Mucosa of descending colon (tissue), 3 donors: ENCODE measurements around the gene KMT5B. TPM values are rescaled to one million over a fixed set of nuclear protein-coding genes. Genes with fewer than 3 reads are reported as not detected.
A peak's percentile ranks its signal among the peaks of the same experiment; 100 is the strongest.

Experiments used
- ATAC-seq: fragments of 200-7000 bp; cut with Tn5 transposase; one replicate; pipeline ENCODE4 v1.9.1; 2020; ENCODE audit warnings: mild to moderate bottlenecking, moderate library complexity
- DNase-seq, 3 donors: peaks; one replicate each; pipeline ENCODE4 v3.0.0-alpha.2; 2020
- H3K36me3 ChIP-seq: fragments of 200-600 bp; one replicate; pipeline ENCODE4 v1.8.0; 2021; ENCODE audit warnings: low read depth, mild to moderate bottlenecking
- H3K4me1 ChIP-seq: fragments of 200-600 bp; one replicate; pipeline ENCODE4 v1.8.0; 2021; ENCODE audit warnings: low read depth, mild to moderate bottlenecking
- H3K4me3 ChIP-seq: fragments of 200-600 bp; one replicate; pipeline ENCODE4 v1.8.0; 2021; ENCODE audit warnings: mild to moderate bottlenecking
- H3K9me3 ChIP-seq: fragments of 200-600 bp; one replicate; pipeline ENCODE4 v1.8.0; 2021; ENCODE audit warnings: mild to moderate bottlenecking
- intact Hi-C, 2 donors: fragments of 100-400 bp; cut with DNase I in 1 of 2; cut with micrococcal nuclease in 1 of 2; formaldehyde crosslinking; loops; one replicate each; pipeline versions ENCODE4 v1.11.0 to v1.11.1; 2022; cut with DNase I, micrococcal nuclease
- total RNA-seq, 3 donors: library from RNA; stranded (reverse); fragmentation: NEBNext Ultra II Directional in 2 of 3; extraction: Animal tissue kit (Norgen Biotek cat#: 25700) in 2 of 3; gene quantifications; one replicate each; pipeline versions ENCODE4 v1.2.1 to v1.2.4, GENCODE V29; 2021 to 2023
- TF ChIP-seq, protein P1 (sequence below): fragments of 200-600 bp; IDR thresholded peaks from one replicate; pipeline ENCODE4 v1.8.0; 2022; ENCODE audit warnings: antibody characterized with exemption, mild to moderate bottlenecking
- donor health status: DM: no; HTN: no; CAD: no; lungs with moderate emphysema.
- donor health status: DM: no; HTN: no; CAD: no.
- donor health status: DM: no; HTN: yes; CAD: no.

KMT5B gene
- total RNA-seq, 3 donors from 2014 or later = 56.4 to 71.3 (median 65.1) TPM

DNA sequence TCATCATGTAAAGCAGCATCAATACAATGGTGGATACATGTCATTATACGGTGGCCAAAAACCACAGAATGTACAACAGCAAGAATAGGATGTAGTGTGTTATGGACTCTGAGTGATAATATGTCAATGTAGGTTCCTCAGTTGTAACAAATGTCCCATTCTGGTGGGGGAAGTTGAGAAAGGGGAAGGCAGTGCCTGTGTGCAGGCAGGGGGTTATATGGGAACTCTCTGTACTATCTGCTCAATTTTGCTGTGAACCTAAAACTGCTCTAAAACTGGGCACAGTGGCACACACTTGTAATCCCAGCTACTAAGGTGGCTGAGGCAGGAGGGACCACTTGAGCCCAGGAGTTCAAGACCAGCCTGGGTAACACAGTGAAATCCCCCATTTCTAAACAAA is 97.8 kb downstream of the KMT5B start:
- no peak overlapping the region for H3K4me3 ChIP-seq
- intact Hi-C loops = no loop called here
- no peaks in the 10 kb centered on the region for H3K36me3 ChIP-seq
- DNase-seq = no peak
- TF ChIP-seq, protein P1, sequence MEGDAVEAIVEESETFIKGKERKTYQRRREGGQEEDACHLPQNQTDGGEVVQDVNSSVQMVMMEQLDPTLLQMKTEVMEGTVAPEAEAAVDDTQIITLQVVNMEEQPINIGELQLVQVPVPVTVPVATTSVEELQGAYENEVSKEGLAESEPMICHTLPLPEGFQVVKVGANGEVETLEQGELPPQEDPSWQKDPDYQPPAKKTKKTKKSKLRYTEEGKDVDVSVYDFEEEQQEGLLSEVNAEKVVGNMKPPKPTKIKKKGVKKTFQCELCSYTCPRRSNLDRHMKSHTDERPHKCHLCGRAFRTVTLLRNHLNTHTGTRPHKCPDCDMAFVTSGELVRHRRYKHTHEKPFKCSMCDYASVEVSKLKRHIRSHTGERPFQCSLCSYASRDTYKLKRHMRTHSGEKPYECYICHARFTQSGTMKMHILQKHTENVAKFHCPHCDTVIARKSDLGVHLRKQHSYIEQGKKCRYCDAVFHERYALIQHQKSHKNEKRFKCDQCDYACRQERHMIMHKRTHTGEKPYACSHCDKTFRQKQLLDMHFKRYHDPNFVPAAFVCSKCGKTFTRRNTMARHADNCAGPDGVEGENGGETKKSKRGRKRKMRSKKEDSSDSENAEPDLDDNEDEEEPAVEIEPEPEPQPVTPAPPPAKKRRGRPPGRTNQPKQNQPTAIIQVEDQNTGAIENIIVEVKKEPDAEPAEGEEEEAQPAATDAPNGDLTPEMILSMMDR = no peak
- no peak for ATAC-seq
- H3K9me3 ChIP-seq = no peaks in the 10 kb centered on the region
- peaks cover 26% of the 10 kb centered on the region for H3K4me1 ChIP-seq

- intact Hi-C loops = no loop called here
- Histone ChIP-seq H3K4me3 (no peak overlapping the region), H3K9me3 (no peaks in the 10 kb centered on the region), H3K4me1 (peaks cover 13% of the 10 kb centered on the region), H3K36me3 (no peaks in the 10 kb centered on the region)
- TF ChIP-seq, protein P1 = no peak
- no peak for DNase-seq
- ATAC-seq = no peak
Observed at GRCh38 chr11:68113986-68114385, 99.1 kb downstream of the KMT5B start.

- H3K9me3 ChIP-seq = no peaks in the 10 kb centered on the region
- intact Hi-C loops = no loop called here
- no peak for DNase-seq
- TF ChIP-seq, protein P1 = no peak
- peaks cover 20% of the 10 kb centered on the region for H3K4me1 ChIP-seq
- no peak overlapping the region for H3K4me3 ChIP-seq
- no peaks in the 10 kb centered on the region for H3K36me3 ChIP-seq
- peak; percentile 56 for ATAC-seq
Observed at GRCh38 chr11:68107689-68108088, 105.4 kb downstream of the KMT5B start.

DNA sequence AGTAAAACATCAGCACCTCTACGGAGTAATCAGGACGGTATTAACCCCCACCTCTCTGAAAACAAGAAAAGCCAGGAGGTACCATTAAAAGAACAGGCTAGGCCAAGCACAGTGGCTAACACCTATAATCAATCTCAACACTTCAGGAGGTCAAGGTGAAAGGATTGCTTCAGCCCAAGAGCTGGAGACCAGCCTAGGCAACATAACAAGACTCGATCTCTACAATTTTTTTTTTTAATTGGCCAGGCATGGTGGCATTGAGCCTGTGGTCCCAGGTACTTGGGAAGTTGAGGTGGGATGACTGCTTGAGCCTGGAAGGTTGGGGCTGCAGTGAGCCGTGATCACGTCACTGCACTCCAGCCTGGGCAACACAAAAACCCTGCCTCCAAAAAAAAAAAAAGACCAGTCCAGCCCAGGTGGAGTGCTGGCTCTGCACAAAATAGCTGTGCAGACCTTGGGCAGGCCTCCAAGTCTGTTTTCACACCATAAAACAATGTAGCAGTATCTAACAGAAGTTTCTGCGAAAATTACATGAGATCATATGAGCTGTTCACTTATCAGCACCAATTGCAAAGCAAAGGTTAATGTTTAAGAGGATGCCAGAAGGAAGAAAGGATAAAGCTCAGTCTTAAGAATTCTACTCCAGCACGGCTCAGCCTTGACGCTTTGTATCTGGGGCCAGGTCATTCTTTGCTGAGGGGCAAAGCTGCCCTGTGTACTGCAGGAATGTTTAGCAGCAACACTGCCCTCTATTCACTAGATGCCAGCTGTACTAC is 106.7 kb downstream of the KMT5B start:
- TF ChIP-seq, protein P1 = no peak
- Histone ChIP-seq H3K4me1 (peaks cover 26% of the 10 kb centered on the region), H3K36me3 (no peaks in the 10 kb centered on the region), H3K4me3 (no peak overlapping the region), H3K9me3 (no peaks in the 10 kb centered on the region)
- ATAC-seq (peak; percentile 92), DNase-seq (peak in 2 of 3 donors; percentile 70 to 90)
- intact Hi-C loops = no loop called here

Other genes starting within 250 kb of the KMT5B start
- gene UNC93B1, start 209.2 kb downstream of the KMT5B start, total RNA-seq = 10 to 100 TPM; 30.1 to 47.5 (median 46.8) TPM
- gene ALDH3B1, start 203.0 kb downstream of the KMT5B start, total RNA-seq = 10 to 100 TPM in 2 of 3 donors, 1 to 10 TPM in 1; 8.6 to 18.9 (median 11.5) TPM
- gene NDUFS8, start 182.6 kb downstream of the KMT5B start, total RNA-seq = 100 to 1,000 TPM; 148 to 165 (median 162) TPM
- gene TCIRG1, start 174.3 kb downstream of the KMT5B start, total RNA-seq = 100 to 1,000 TPM; 155 to 189 (median 166) TPM
- 10 to 100 TPM; 44.1 to 74.4 (median 58.5) TPM for gene CHKA, start 91.9 kb downstream of the KMT5B start, total RNA-seq
- 10 to 100 TPM; 51.8 to 83.2 (median 53.2) TPM for gene C11orf24, start 58.7 kb upstream of the KMT5B start, total RNA-seq
- gene LRP5, start 99.3 kb upstream of the KMT5B start, total RNA-seq = 100 to 1,000 TPM in 2 of 3 donors, 10 to 100 TPM in 1; 83.7 to 113 (median 103) TPM
- gene PPP6R3, start 247.5 kb upstream of the KMT5B start, total RNA-seq = 100 to 1,000 TPM; 107 to 141 (median 115) TPM